Measurements from ENCODE around the gene WASHC2A.
"Not testable (repeated sequence)": the region's sequence is repeated elsewhere in the genome, so short reads cannot be mapped to it uniquely, and the experiment has no call there.

Gene WASHC2A

GRCh38 chr10:50020451-50021024 lies 47.2 kb upstream of the WASHC2A start:
- H3K9me3 ChIP-seq (ENCODE audit: control insufficient read depth, insufficient read depth, low read depth, low read length); H3K36me3 ChIP-seq (ENCODE audit: control insufficient read depth in 2 of 2, insufficient read depth in 1 of 2, low read length in 2 of 2); CTCF ChIA-PET; POLR2A ChIA-PET; H3K4me1 ChIP-seq (ENCODE audit: control insufficient read depth, insufficient read depth, low read length); H3K27ac ChIP-seq (ENCODE audit: extremely low read depth, low read depth, low read length); H3K4me3 ChIP-seq (ENCODE audit: low read depth, low read length): not testable (repeated sequence)

GRCh38 chr10:50021646-50022045 lies 46.1 kb upstream of the WASHC2A start:
- Histone ChIP-seq H3K27ac (ENCODE audit: extremely low read depth, low read depth, low read length) (no peak overlapping the region), H3K4me3 (ENCODE audit: low read depth, low read length) (no peak overlapping the region), H3K4me1 (ENCODE audit: control insufficient read depth, insufficient read depth, low read length) (no peaks in the 10 kb centered on the region), H3K36me3 (ENCODE audit: control insufficient read depth in 2 of 2, insufficient read depth in 1 of 2, low read length in 2 of 2) (no peaks in the 10 kb centered on the region), H3K9me3 (ENCODE audit: control insufficient read depth, insufficient read depth, low read depth, low read length) (no peaks in the 10 kb centered on the region)
- ChIA-PET CTCF (no interaction called here), POLR2A (no interaction called here)
- no peak for TF ChIP-seq ZNF391 (tag by site-specific recombination; IDR thresholded peaks at IDR 0.05; ENCODE audit: borderline replicate concordance, low read depth)
- no peak for TF ChIP-seq ZNF112 (tag by site-specific recombination; IDR thresholded peaks at IDR 0.05)
- TF ChIP-seq ZNF10 (tag by site-specific recombination; IDR thresholded peaks at IDR 0.05), result no peak
- TF ChIP-seq ZNF596 (tag by site-specific recombination; IDR thresholded peaks at IDR 0.05), result no peak
- TF ChIP-seq ZNF274 (IDR thresholded peaks at IDR 0.05; ENCODE audit: low read length), result no peak
- TF ChIP-seq ZNF274 (tag by site-specific recombination; IDR thresholded peaks at IDR 0.05; ENCODE audit: borderline replicate concordance), result no peak
- no peak for TF ChIP-seq KLF10 (tag by site-specific recombination; IDR thresholded peaks at IDR 0.05)
- no peak for TF ChIP-seq ZEB2 (tag by site-specific recombination; IDR thresholded peaks at IDR 0.05)
- no peak for TF ChIP-seq ELK4 (IDR thresholded peaks at IDR 0.05; ENCODE audit: borderline replicate concordance, low read depth, low read length)
- no peak for TF ChIP-seq WT1 (tag by site-specific recombination; IDR thresholded peaks at IDR 0.05)
- TF ChIP-seq ZNF132 (tag by site-specific recombination; IDR thresholded peaks at IDR 0.05; ENCODE audit: borderline replicate concordance), result no peak
- no peak for TF ChIP-seq ZNF623 (tag by site-specific recombination; IDR thresholded peaks at IDR 0.05)
- no peak for TF ChIP-seq ZNF571 (tag by site-specific recombination; IDR thresholded peaks at IDR 0.05)
- no peak for TF ChIP-seq ZNF843 (tag by site-specific recombination; IDR thresholded peaks at IDR 0.05)
- TF ChIP-seq ZNF692 (tag by site-specific recombination; IDR thresholded peaks at IDR 0.05), result no peak
- TF ChIP-seq HIC1 (tag by site-specific recombination; IDR thresholded peaks at IDR 0.05), result no peak

- H3K36me3 ChIP-seq (ENCODE audit: control insufficient read depth in 2 of 2, insufficient read depth in 1 of 2, low read length in 2 of 2); H3K4me3 ChIP-seq (ENCODE audit: low read depth, low read length); H3K9me3 ChIP-seq (ENCODE audit: control insufficient read depth, insufficient read depth, low read depth, low read length); POLR2A ChIA-PET; H3K27ac ChIP-seq (ENCODE audit: extremely low read depth, low read depth, low read length); CTCF ChIA-PET; H3K4me1 ChIP-seq (ENCODE audit: control insufficient read depth, insufficient read depth, low read length): not testable (repeated sequence)
Measured at GRCh38 chr10:50024716-50025383, 42.9 kb upstream of the WASHC2A start.
